ENCODE data around the gene ISCA2.

DNA sequence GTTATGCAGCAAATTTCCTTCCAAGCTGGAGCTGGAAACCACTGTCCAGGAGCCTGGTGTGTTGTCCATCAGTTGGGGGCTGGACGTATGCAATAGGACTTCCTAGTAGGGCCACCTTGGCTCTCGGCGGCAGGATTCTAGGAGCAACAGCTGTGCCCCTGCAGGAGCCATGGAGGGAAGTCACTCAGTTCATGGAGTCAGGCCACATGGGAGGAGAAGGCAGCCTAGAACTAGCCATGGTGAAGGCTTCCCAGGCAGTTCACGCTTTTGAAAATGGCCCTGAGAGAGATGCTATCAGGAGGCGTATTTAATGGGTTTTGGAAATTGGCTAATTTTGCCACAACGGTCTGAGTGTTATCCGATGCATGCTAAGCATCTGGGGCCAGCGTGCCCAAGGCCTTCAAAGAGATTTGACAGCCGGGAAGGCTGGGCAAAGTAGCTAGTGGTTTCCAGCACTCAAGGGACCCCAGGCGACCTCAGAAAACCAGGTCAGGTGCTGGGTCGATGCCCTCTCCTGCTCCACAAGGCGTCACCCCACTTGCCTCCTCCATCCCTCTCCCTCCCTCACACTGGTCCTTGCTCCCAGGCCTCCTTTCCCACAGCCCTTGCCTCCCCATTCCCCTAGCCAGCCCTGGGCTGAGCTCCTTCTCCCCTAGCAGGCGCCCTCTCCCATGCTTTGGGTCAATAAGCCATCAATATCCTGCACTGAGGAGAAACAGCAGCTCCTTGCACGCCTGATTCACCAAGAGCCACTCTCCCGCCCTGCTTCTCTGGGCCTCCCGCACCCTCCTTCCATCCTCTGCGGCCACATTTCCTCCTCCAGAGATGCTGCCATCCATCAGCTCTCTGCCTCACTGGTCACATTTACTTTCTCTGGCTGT lies 36.6 kb upstream of the ISCA2 start:
- TF ChIP-seq, protein P1, sequence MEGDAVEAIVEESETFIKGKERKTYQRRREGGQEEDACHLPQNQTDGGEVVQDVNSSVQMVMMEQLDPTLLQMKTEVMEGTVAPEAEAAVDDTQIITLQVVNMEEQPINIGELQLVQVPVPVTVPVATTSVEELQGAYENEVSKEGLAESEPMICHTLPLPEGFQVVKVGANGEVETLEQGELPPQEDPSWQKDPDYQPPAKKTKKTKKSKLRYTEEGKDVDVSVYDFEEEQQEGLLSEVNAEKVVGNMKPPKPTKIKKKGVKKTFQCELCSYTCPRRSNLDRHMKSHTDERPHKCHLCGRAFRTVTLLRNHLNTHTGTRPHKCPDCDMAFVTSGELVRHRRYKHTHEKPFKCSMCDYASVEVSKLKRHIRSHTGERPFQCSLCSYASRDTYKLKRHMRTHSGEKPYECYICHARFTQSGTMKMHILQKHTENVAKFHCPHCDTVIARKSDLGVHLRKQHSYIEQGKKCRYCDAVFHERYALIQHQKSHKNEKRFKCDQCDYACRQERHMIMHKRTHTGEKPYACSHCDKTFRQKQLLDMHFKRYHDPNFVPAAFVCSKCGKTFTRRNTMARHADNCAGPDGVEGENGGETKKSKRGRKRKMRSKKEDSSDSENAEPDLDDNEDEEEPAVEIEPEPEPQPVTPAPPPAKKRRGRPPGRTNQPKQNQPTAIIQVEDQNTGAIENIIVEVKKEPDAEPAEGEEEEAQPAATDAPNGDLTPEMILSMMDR (IDR thresholded peaks at IDR 0.05; ENCODE audit: extremely low read depth in 1 of 2, insufficient read depth in 1 of 2, low read depth in 1 of 2, low read length in 2 of 2): no peak
- TF ChIP-seq POLR2A (IDR thresholded peaks at IDR 0.05; ENCODE audit: low read depth, low read length) (no peak), POLR2AphosphoS5 (IDR thresholded peaks at IDR 0.05; ENCODE audit: insufficient read depth, low read depth, low read length) (no peak)
